A549 (cell line): ENCODE results near the gene SPAG7.

Experiments used
- CHD4 ChIP-seq: fragments of 200-600 bp; sonication (generic); IDR thresholded peaks from 2 replicates; pipeline ENCODE4 v1.6.1; 2016; ENCODE audit warnings: antibody characterized with exemption, mild to moderate bottlenecking, borderline replicate concordance
- CTCF ChIP-seq: fragments of >200 bp; sonication (Bioruptor Twin); formaldehyde crosslinking; IDR thresholded peaks from 3 replicates; pipeline ENCODE4 v1.5.1; 2016
- EP300 ChIP-seq, 2 experiments: fragments of >200 bp; sonication (Bioruptor Twin); formaldehyde crosslinking; IDR thresholded peaks; 2 replicates in 1 of 2; 3 replicates in 1 of 2; pipeline ENCODE4 v1.6.1; 2016 to 2017
- ESRRA ChIP-seq: fragments of 150-350 bp; IDR thresholded peaks from 2 replicates; pipeline ENCODE4 v1.6.1; 2014; ENCODE audit warnings: mild to moderate bottlenecking, low read length, borderline replicate concordance
- FOSB ChIP-seq: fragments of 250-450 bp; sonication (Bioruptor Pico); IDR thresholded peaks from 2 replicates; pipeline ENCODE4 v1.5.0; 2020; ENCODE audit warnings: mild to moderate bottlenecking, moderate library complexity
- MAZ ChIP-seq: fragments of 150-350 bp; IDR thresholded peaks from 2 replicates; pipeline ENCODE4 v1.6.1; 2014; ENCODE audit warnings: antibody characterized with exemption, low read depth, low read length, borderline replicate concordance
- NFE2L2 ChIP-seq: fragments of 150-350 bp; conservative IDR thresholded peaks from 2 replicates; pipeline ENCODE4 v1.6.1; 2014; ENCODE audit warnings: low read length
- REST ChIP-seq: fragments of 200-600 bp; sonication (generic); IDR thresholded peaks from 2 replicates; pipeline ENCODE4 v1.6.1; 2016; ENCODE audit warnings: antibody characterized with exemption, mild to moderate bottlenecking, moderate library complexity
- USF2 ChIP-seq: fragments of 450-650 bp; IDR thresholded peaks from 2 replicates; pipeline ENCODE4 v1.6.1; 2014; ENCODE audit warnings: antibody characterized with exemption

GRCh38 chr17:4972752-4973151 is 5.1 kb upstream of the SPAG7 start:
- TF ChIP-seq CHD4 (no peak), ESRRA (no peak), REST (no peak), FOSB (no peak), EP300 (IDR thresholded peaks at IDR 0.05) (no peak), CTCF (no peak), NFE2L2 (no peak), USF2 (no peak), MAZ (no peak)
